Measurements from ENCODE around the gene PPP2R1A.

PPP2R1A gene

GRCh38 chr19:52206481-52206880, 16.6 kb downstream of the PPP2R1A start:
- DNase-seq = no peak

- no peak for DNase-seq
Observed at GRCh38 chr19:52211203-52211602, 21.4 kb downstream of the PPP2R1A start.

- DNase-seq = no peak
Observed at GRCh38 chr19:52211926-52212571, 22.2 kb downstream of the PPP2R1A start.

- no peak for DNase-seq
Observed at GRCh38 chr19:52212572-52213255, 22.9 kb downstream of the PPP2R1A start.

DNA sequence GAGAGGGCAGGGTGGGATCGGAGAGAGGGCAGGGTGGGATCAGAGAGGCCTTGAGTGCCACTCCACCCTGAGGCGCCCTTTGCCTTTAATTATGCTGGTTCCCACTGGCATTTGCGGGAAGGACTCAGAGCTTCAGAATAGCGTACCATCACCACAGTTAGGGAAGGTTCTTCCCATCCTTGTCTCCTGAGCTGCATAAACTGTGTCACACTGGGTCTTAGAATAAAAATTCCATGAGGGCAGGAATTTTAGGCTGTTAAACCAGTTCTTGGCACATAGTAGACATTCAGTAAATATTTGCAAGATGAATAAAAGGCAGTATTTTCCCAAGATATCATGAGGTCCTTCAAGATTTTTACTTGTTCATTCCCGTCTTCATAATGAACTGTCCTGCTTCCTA, 24.4 kb downstream of the PPP2R1A start:
- DNase-seq = no peak

DNA sequence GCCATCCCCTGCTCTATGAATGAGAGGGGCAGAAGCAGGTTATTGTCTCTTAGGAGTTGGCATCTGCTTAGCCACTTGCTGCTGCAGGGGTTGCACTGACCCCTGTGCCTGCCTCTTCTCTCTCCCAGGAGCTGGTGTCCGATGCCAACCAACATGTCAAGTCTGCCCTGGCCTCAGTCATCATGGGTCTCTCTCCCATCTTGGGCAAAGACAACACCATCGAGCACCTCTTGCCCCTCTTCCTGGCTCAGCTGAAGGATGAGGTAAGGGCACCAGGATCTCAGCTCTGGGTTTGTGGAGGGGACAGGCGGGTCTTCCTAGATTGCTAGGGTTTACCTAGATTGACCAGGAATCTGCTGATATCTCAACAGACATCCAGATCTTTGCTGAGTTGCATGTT, 26.5 kb downstream of the PPP2R1A start:
- DNase-seq = no peak

- DNase-seq = no peak
Observed at GRCh38 chr19:52217576-52217975, 27.7 kb downstream of the PPP2R1A start.

GRCh38 chr19:52219611-52220010, 29.8 kb downstream of the PPP2R1A start:
- no peak for DNase-seq

- no peak for DNase-seq
Observed at GRCh38 chr19:52221031-52221430, 31.2 kb downstream of the PPP2R1A start.

GRCh38 chr19:52221831-52222375, 32.1 kb downstream of the PPP2R1A start:
- no peak for DNase-seq

DNA sequence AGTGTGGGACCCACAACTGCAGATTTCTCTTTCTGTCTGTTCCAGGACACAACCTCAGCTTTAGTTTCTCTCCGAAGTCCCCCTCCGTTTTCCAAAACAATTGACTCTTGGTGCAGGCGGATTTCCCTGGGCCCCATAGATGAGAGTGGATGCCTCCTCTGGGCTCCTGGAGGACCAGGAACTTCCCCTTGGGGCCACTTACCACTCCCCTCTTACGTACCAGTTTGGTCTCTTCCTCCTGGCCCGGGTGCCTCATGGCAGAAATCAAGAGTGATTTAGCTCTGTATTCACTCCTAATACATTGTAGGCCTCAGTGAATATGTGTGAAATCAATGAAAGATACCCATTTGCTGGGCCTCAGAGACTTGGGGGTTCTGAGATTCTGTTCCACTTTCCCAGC, 34.4 kb downstream of the PPP2R1A start:
- DNase-seq = no peak

DNA sequence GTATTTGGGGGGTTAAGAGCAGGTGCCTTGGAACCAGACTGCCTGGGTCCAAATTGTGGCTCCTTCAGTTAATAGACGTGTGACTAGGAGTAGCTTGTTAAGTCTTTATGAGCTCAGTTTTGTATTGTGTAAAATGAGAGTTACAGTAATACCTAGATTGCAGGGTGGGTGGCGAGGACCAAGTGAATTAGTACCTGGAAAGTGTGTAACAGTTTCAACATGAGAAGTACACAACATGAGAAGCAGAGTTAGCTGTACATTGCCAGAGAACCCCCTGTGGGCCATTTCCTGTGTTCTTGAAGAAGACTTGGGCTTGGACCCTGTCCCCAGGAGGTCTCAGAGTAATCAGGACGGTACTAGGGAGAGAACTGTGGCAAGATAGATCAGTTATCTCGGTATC, 36.8 kb downstream of the PPP2R1A start:
- DNase-seq = no peak

- no peak for DNase-seq
Observed at GRCh38 chr19:52227196-52227940, 37.5 kb downstream of the PPP2R1A start.

DNA sequence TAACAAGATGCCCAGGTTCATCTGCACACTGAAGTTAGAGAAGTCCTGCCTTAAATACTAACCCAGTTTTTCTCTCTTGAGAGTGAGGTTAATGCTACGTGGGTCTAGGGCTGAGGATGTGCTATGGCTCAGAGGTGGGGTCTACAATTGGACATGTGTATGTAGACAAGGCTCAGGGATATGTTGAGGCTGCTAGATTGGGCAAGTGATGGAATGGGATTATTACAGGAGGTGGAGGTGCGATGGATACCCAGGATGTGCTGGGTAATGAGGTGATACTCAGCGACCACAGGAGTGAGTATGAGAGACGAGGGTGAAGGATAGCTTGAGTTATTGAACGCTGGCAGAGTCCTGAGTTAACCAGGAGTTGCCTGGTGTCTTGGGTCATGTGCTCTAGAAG, 38.1 kb downstream of the PPP2R1A start:
- DNase-seq = no peak

DNA sequence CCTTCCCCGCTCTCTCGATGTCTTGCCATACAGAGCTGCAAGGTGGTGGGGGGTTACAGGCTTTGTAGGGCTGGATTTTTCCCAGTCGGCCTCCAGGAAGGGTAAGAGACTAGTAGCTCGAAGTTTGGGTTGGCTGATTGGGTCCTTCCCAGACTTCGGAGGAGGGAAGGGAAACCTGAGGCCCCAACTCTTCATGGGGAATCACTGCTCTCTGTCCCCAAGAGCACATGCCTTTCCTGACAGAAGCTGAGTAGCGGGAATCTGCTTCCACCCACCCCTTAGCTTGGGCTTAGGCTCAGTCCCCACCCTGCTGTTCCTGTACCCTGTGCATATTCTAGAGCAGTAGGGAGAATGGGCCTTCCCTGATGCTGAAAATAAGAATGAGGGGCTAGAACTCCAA, 39.7 kb downstream of the PPP2R1A start:
- DNase-seq = no peak

DNA sequence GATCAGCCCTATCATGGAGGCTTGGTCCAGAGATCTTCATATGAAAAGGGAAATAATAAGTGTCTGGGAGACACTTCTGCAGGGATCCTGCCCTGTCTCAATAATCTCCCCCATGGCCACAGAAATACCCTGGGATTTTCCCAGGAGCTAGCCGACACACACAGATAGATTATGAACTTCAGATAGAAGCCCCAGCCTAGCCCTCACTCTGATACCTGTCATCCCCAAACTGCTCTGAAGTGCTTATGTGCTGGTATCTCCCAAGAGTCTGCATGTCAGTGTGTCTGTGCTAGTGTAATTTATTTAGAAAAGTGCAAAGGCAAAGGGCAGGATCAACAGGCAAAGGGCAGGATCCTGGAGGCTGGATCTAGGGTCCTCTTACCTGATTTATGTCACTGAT, 40.8 kb downstream of the PPP2R1A start:
- no peak for DNase-seq

DNA sequence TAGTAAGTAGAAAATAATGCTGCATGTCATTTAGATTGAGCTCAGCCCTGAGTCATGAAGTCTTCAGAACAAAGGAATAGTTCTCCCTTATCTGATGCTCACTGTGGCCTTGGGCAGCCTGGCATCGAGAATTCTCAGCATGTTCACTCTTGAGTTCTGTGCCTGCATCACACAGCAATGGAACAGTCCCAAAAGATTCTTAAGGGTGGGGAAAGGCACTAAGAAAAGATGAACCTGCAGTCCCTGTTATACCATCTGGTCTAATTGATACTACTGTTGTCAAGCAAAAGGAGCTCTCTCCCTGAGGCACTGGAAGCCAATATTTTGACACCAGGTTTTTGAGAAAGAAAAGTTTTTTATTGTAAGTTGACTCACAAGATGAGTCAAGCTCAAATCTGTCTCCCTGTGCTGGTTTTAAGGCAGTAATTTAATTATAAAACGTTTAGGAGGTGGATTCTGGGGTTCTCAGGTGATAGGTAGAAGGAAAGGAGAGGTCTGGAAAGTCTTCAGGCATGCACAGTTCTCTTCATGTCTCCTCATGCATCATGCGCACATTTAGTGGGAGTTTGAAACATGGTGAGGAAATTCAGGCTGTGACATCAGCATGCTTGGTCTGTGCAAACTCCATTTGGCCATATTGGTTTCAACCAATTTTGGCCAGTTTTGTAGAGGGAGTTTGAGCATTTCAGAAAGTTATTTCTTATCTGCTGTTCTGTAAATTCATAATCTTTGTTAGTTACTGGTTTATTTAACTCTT, 41.5 kb downstream of the PPP2R1A start:
- no peak for DNase-seq

DNA sequence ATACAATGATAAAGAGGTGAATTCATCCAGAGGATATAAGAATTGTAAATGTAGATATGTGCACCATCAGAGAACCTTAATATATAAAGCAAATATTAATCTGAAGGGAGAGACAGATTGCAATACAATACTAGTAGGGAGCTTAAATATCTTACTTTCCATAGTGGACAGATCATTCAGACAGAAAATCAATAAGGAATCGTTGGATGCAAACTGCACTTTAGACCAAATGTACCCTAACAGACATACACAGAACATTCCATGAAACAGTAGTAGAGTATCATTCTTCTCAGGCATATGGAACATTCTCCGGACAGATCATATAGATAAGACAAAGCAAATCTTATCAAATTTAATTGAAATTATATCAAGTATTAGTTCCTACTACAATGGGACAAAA, 44.6 kb downstream of the PPP2R1A start:
- no peak for DNase-seq

GRCh38 chr19:52237197-52237596, 47.3 kb downstream of the PPP2R1A start:
- DNase-seq = no peak

DNA sequence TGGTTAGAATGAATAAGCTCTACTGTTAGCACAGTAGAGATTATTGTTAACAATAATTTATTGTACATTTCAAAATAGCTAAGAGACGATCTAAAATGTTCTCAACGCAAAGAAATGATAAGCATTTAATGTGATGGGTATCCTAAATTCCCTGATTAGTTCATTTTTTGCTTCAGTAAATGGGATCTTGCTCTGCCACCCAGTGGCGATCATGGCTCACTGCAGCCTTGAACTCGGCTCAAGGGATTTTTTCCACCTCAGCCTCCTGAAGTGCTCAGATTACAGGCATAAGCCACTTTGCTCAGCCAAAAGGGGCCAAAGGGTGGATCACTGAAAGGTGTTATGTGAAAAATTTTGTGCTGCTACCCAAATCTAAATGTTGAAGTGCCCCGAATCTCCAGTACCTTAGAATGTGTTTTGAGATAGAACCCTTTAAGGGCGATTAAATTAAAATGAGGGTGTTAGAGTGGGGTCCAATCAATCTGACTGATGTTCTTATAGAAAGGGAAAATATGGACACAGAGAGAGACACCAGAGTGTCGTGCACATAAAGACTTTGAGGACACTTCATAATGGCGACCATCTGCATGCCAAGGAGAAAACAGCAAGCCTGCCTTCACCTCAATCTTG, 48.0 kb downstream of the PPP2R1A start:
- peak; percentile 65 for DNase-seq

GRCh38 chr19:52244021-52244420, 54.2 kb downstream of the PPP2R1A start:
- DNase-seq = no peak

GRCh38 chr19:52248241-52248640, 58.4 kb downstream of the PPP2R1A start:
- DNase-seq = no peak

DNA sequence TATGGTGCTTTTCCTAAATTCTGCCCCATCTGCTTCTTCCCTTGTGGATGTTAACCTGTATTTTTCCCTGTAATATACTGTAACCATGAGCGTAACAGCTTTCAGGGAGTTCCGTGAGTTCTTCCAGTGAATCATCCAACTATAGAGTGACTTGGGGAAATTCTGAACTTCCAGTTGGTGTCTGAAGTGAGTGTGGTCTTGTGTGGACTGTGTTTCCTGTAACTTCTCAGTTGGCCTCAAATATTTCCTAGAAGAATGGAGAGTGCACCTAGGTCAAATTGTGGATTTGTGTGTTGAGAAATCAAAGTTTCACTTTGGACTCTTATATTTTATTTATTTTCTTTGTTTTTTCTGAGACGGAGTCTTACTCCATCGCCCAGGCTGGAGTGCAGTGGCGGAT, 68.6 kb downstream of the PPP2R1A start:
- no peak for DNase-seq

Measured in fibroblast of upper back skin (primary cell).